B cell (primary cell): ENCODE data around the gene AXIN2. TPM values are rescaled to one million over a fixed set of nuclear protein-coding genes. Genes with fewer than 3 reads are reported as not detected.

Source experiments
- ATAC-seq: fragments of 200-7000 bp; cut with Tn5 transposase; one replicate; pipeline ENCODE4 v1.10.0; 2021; ENCODE audit warnings: low read depth, mild to moderate bottlenecking, moderate number of reproducible peaks, moderate library complexity
- CTCF ChIA-PET: fragments of 350-600 bp; sonication (Branson Sonifier 250); formaldehyde crosslinking; loops from one replicate; lab custom pipeline; 2021; ENCODE audit warnings: antibody characterized with exemption, inconsistent platforms; lab: Charles Lee
- POLR2A ChIA-PET: fragments of 350-600 bp; sonication (Branson Sonifier 250); formaldehyde crosslinking; loops from one replicate; lab custom pipeline; 2021; ENCODE audit warnings: antibody characterized with exemption; lab: Charles Lee
- DNase-seq: peaks from one replicate; pipeline ENCODE4 v3.0.0; 2013
- H2AFZ ChIP-seq: 2 replicates; pipeline ENCODE4 v1.6.1; 2012; ENCODE audit warnings: mild to moderate bottlenecking, low read depth, low read length; ENCODE audit not compliant: insufficient read depth, poor library complexity, severe bottlenecking
- H3K27ac ChIP-seq, 2 donors: 1 replicate in 1 of 2; 2 replicates in 1 of 2; pipeline ENCODE4 v1.5.1; 2012 to 2013; ENCODE audit warnings: low read length in 2 of 2, mild to moderate bottlenecking in 2 of 2, moderate library complexity in 1 of 2
- H3K27me3 ChIP-seq, 4 experiments: fragments of 200-600 bp in 1 of 4; sonication (generic) in 1 of 4; replicated peaks in 1 of 4; 1 replicate in 2 of 4; 2 replicates in 2 of 4; pipeline versions ENCODE4 v1.6.1 to v1.7.0; 2013 to 2016; ENCODE audit warnings: low read length in 3 of 4, mild to moderate bottlenecking in 2 of 4, mixed read lengths in 1 of 4, moderate library complexity in 1 of 4; ENCODE audit not compliant: insufficient read depth in 4 of 4, control insufficient read depth in 3 of 4; ENCODE audit errors: control extremely low read depth in 1 of 4
- H3K36me3 ChIP-seq, 2 experiments: replicated peaks in 1 of 2; 1 replicate in 1 of 2; 2 replicates in 1 of 2; pipeline versions ENCODE4 v1.6.1 to v1.7.1; 2013; ENCODE audit warnings: low read length in 1 of 2; ENCODE audit not compliant: insufficient read depth in 2 of 2, control insufficient read depth in 1 of 2; ENCODE audit errors: control extremely low read depth in 1 of 2, extremely low read depth in 1 of 2
- H3K4me1 ChIP-seq, 2 donors: fragments of 200-600 bp in 1 of 2; sonication (generic) in 1 of 2; 1 replicate in 1 of 2; 2 replicates in 1 of 2; pipeline versions ENCODE4 v1.5.1 to v1.6.1; 2013 to 2017; ENCODE audit warnings: low read length in 2 of 2; ENCODE audit not compliant: control insufficient read depth in 2 of 2, insufficient read depth in 2 of 2
- H3K4me2 ChIP-seq: replicated peaks from 2 replicates; pipeline ENCODE3; 2012; ENCODE audit warnings: mild to moderate bottlenecking, low read depth, low read length; ENCODE audit not compliant: poor library complexity, severe bottlenecking
- H3K4me3 ChIP-seq, 5 experiments: fragments of 200-600 bp in 1 of 5; sonication (generic) in 1 of 5; 1 replicate in 3 of 5; 2 replicates in 2 of 5; pipeline versions ENCODE4 v1.5.1 to v1.7.0; 2011 to 2016; ENCODE audit warnings: low read length in 4 of 5, mild to moderate bottlenecking in 4 of 5, low read depth in 2 of 5, control low read depth in 1 of 5, moderate library complexity in 1 of 5; ENCODE audit not compliant: insufficient read depth in 1 of 5; ENCODE audit errors: control extremely low read depth in 1 of 5, extremely low read depth in 1 of 5
- H3K79me2 ChIP-seq: fragments of 200-600 bp; sonication (generic); one replicate; pipeline ENCODE4 v1.6.0; 2016; ENCODE audit warnings: low read length; ENCODE audit not compliant: control insufficient read depth, insufficient read depth
- H3K9ac ChIP-seq: fragments of 200-600 bp; sonication (generic); 2 replicates; pipeline ENCODE4 v1.6.1; 2017; ENCODE audit warnings: mild to moderate bottlenecking, low read length, moderate library complexity
- H3K9me3 ChIP-seq, 3 donors: one replicate each; pipeline versions ENCODE4 v1.6.1 to v1.7.1; 2013; ENCODE audit warnings: low read length in 2 of 3; ENCODE audit not compliant: control insufficient read depth in 2 of 3, insufficient read depth in 1 of 3; ENCODE audit errors: control extremely low read depth in 1 of 3
- H4K20me1 ChIP-seq: 2 replicates; pipeline ENCODE4 v1.6.0; 2012; ENCODE audit warnings: mild to moderate bottlenecking, low read length; ENCODE audit not compliant: insufficient read depth, control insufficient read depth, poor library complexity, severe bottlenecking
- H3K27ac Mint-ChIP-seq: one replicate; pipeline ENCODE4 v1.8.0; 2021; ENCODE audit warnings: mixed read lengths
- H3K27me3 Mint-ChIP-seq: one replicate; pipeline ENCODE4 v1.8.0; 2021; ENCODE audit warnings: mixed read lengths
- H3K4me1 Mint-ChIP-seq: one replicate; pipeline ENCODE4 v1.8.0; 2021; ENCODE audit warnings: mixed read lengths
- H3K4me3 Mint-ChIP-seq: one replicate; pipeline ENCODE4 v1.8.0; 2021; ENCODE audit warnings: mixed read lengths
- H3K9me3 Mint-ChIP-seq: one replicate; pipeline ENCODE4 v1.8.0; 2022; ENCODE audit warnings: mixed read lengths; ENCODE audit not compliant: insufficient read depth
- CTCF ChIP-seq: fragments of 200-600 bp; IDR thresholded peaks from one replicate; pipeline ENCODE4 v1.8.0; 2022; ENCODE audit warnings: antibody characterized with exemption, mild to moderate bottlenecking
- EZH2 ChIP-seq: IDR thresholded peaks from 2 replicates; pipeline ENCODE4 v1.6.1; 2012; ENCODE audit warnings: borderline replicate concordance, low read depth, mild to moderate bottlenecking, moderate library complexity, low read length; ENCODE audit not compliant: insufficient read depth, poor library complexity, severe bottlenecking
- WGBS: methylation state at CpG from one replicate; pipeline ENCODE4 v1.1.5; 2013; ENCODE audit warnings: missing lambda C conversion rate; ENCODE audit not compliant: insufficient coverage; 5-methylcytosine and 5-hydroxymethylcytosine counted together
- intact Hi-C: fragments of 100-400 bp; cut with micrococcal nuclease; formaldehyde crosslinking; loops from one replicate; pipeline ENCODE4 v1.10.0; 2022
- polyA plus RNA-seq: library from polyadenylated mRNA; depleted of rRNA; stranded (reverse); fragments of >200 nt; gene quantifications from 2 replicates; pipeline ENCODE4 v1.2.3, GENCODE V29; 2012
- total RNA-seq, 2 donors: library from RNA; stranded (reverse); fragments of 120-200 nt in 1 of 2; gene quantifications; 1 replicate in 1 of 2; 2 replicates in 1 of 2; pipeline versions ENCODE4 v1.2.3 to v1.2.4, GENCODE V29; 2013 to 2022

Gene AXIN2
- total and polyA plus RNA-seq, 2 donors (not counting 1 experiment from before 2014, with no cell fraction given) = 0.16 to 1.2 TPM

- peaks cover 6% of the 10 kb centered on the region for H3K79me2 ChIP-seq
- H3K9ac ChIP-seq = no peak overlapping the region
- CTCF ChIA-PET = no interaction called here
- WGBS = 98% methylated on average over 6 of the region's 9 CpGs
- no peak overlapping the region for H2AFZ ChIP-seq
- ATAC-seq (no peak), DNase-seq (no peak)
- peaks cover 21% of the 10 kb centered on the region for H4K20me1 ChIP-seq
- H3K4me3 Mint-ChIP-seq = no peak overlapping the region
- no peaks in the 10 kb centered on the region for H3K4me1 ChIP-seq
- peaks cover 16% of the 10 kb centered on the region for H3K27me3 Mint-ChIP-seq
- no peak overlapping the region for H3K4me3 ChIP-seq
- H3K27me3 ChIP-seq = peaks cover 0 to 7% (median 2%) of the 10 kb centered on the region in 4 experiments
- H3K4me2 ChIP-seq = no peak overlapping the region
- H3K4me1 Mint-ChIP-seq = no peaks in the 10 kb centered on the region
- H3K9me3 ChIP-seq = peaks cover 0 to 4% (median 0%) of the 10 kb centered on the region in 3 donors
- no peaks in the 10 kb centered on the region for H3K36me3 ChIP-seq
- intact Hi-C loops = no loop called here
- no peak overlapping the region for H3K27ac ChIP-seq
- TF ChIP-seq EZH2 (no peak), CTCF (no peak)
- POLR2A ChIA-PET = no interaction called here
- no peak overlapping the region for H3K27ac Mint-ChIP-seq
- no peaks in the 10 kb centered on the region for H3K9me3 Mint-ChIP-seq
Observed at GRCh38 chr17:65551267-65552040, 10.0 kb downstream of the AXIN2 start.

- Histone ChIP-seq H3K9ac (no peak overlapping the region), H3K27ac (no peak overlapping the region), H3K4me3 (no peak overlapping the region), H3K36me3 (no peaks in the 10 kb centered on the region), H3K4me2 (no peak overlapping the region), H3K79me2 (peaks cover 6% of the 10 kb centered on the region), H2AFZ (no peak overlapping the region), H3K4me1 (no peaks in the 10 kb centered on the region), H4K20me1 (peaks cover 15% of the 10 kb centered on the region), H3K27me3 (no peaks in the 10 kb centered on the region), H3K9me3 (no peaks in the 10 kb centered on the region)
- no peak for ATAC-seq
- H3K27me3 Mint-ChIP-seq = peaks cover 16% of the 10 kb centered on the region
- H3K4me3 Mint-ChIP-seq = no peak overlapping the region
- ChIA-PET CTCF (no interaction called here), POLR2A (no interaction called here)
- intact Hi-C loops = no loop called here
- no peak for DNase-seq
- 97% methylated on average over 3 of the region's 4 CpGs for WGBS
- H3K27ac Mint-ChIP-seq = no peak overlapping the region
- H3K4me1 Mint-ChIP-seq = no peaks in the 10 kb centered on the region
- no peaks in the 10 kb centered on the region for H3K9me3 Mint-ChIP-seq
- TF ChIP-seq EZH2 = no peak
Observed at GRCh38 chr17:65550758-65551157, 10.7 kb downstream of the AXIN2 start.
